ENCODE measurements around the gene SOAT2. TPM values are rescaled to one million over a fixed set of nuclear protein-coding genes. Genes with fewer than 3 reads are reported as not detected.

The SOAT2 gene
- total RNA-seq, 1 donor from 2014 or later = not detected

- Histone ChIP-seq H3K4me3 (ENCODE audit: low read depth, low read length) (no peak overlapping the region), H3K27me3 (ENCODE audit: control insufficient read depth, insufficient read depth, low read length) (no peaks in the 10 kb centered on the region), H3K36me3 (ENCODE audit: control insufficient read depth, insufficient read depth, low read length) (peaks cover 25% of the 10 kb centered on the region)
- FAIRE-seq (no peak), DNase-seq (ENCODE audit: low read depth) (no peak)
- TF ChIP-seq, protein P1, sequence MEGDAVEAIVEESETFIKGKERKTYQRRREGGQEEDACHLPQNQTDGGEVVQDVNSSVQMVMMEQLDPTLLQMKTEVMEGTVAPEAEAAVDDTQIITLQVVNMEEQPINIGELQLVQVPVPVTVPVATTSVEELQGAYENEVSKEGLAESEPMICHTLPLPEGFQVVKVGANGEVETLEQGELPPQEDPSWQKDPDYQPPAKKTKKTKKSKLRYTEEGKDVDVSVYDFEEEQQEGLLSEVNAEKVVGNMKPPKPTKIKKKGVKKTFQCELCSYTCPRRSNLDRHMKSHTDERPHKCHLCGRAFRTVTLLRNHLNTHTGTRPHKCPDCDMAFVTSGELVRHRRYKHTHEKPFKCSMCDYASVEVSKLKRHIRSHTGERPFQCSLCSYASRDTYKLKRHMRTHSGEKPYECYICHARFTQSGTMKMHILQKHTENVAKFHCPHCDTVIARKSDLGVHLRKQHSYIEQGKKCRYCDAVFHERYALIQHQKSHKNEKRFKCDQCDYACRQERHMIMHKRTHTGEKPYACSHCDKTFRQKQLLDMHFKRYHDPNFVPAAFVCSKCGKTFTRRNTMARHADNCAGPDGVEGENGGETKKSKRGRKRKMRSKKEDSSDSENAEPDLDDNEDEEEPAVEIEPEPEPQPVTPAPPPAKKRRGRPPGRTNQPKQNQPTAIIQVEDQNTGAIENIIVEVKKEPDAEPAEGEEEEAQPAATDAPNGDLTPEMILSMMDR (IDR thresholded peaks at IDR 0.05; ENCODE audit: insufficient read depth, low read length, severe bottlenecking) = peak; percentile 14
Measured at GRCh38 chr12:53071591-53072551, 31.4 kb upstream of the SOAT2 start.

- TF ChIP-seq, protein P1 (IDR thresholded peaks at IDR 0.05; ENCODE audit: insufficient read depth, low read length, severe bottlenecking) = no peak
- FAIRE-seq (peak; percentile 87), DNase-seq (ENCODE audit: low read depth) (no peak)
- H3K27me3 ChIP-seq (ENCODE audit: control insufficient read depth, insufficient read depth, low read length) = no peaks in the 10 kb centered on the region
- no peak overlapping the region for H3K4me3 ChIP-seq (ENCODE audit: low read depth, low read length)
- H3K36me3 ChIP-seq (ENCODE audit: control insufficient read depth, insufficient read depth, low read length) = peaks cover 23% of the 10 kb centered on the region
Measured at GRCh38 chr12:53073881-53074280, 29.4 kb upstream of the SOAT2 start.

DNA sequence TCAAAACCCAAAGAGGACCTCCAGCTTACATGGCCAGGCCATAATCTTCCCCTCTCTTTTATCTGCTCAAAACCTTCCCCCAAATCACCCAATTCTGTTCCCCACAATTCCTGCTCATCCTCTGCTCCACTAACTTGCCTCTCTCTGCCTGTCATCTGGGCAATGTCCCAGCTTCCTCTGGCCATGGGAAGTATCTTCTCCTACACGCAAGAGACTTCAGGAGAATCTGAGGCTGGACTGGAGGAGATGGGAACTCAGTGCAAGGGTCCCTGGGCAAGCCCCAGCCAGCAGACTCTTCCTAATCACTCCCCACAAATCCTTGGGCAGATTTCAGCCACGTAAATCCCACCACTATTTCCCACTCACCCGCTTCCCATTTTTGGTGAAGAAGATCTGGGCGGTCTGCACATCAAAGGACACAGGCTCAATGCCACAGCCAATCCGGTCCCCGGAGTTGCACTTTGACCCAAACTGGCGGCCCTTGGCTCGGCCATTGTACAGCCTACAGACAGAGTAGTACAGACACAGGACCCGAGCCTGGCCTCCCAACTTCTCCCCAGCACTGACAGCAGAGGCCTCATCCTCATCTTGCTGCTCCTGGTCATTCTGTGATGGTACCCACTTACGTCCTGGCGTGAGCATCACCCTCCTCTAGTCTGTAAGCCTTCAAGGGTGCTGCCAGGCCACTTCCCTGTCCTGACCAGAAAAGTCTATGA is 28.8 kb upstream of the SOAT2 start:
- Histone ChIP-seq H3K36me3 (ENCODE audit: control insufficient read depth, insufficient read depth, low read length) (peaks cover 23% of the 10 kb centered on the region), H3K4me3 (ENCODE audit: low read depth, low read length) (no peak overlapping the region), H3K27me3 (ENCODE audit: control insufficient read depth, insufficient read depth, low read length) (no peaks in the 10 kb centered on the region)
- no peak for DNase-seq (ENCODE audit: low read depth)
- TF ChIP-seq, protein P1 (IDR thresholded peaks at IDR 0.05; ENCODE audit: insufficient read depth, low read length, severe bottlenecking) = no peak
- FAIRE-seq = no peak

GRCh38 chr12:53074999-53075370 is 28.3 kb upstream of the SOAT2 start:
- peaks cover 23% of the 10 kb centered on the region for H3K36me3 ChIP-seq (ENCODE audit: control insufficient read depth, insufficient read depth, low read length)
- TF ChIP-seq, protein P1 (IDR thresholded peaks at IDR 0.05; ENCODE audit: insufficient read depth, low read length, severe bottlenecking) = no peak
- DNase-seq (ENCODE audit: low read depth) (no peak), FAIRE-seq (no peak)
- no peaks in the 10 kb centered on the region for H3K27me3 ChIP-seq (ENCODE audit: control insufficient read depth, insufficient read depth, low read length)
- no peak overlapping the region for H3K4me3 ChIP-seq (ENCODE audit: low read depth, low read length)

DNA sequence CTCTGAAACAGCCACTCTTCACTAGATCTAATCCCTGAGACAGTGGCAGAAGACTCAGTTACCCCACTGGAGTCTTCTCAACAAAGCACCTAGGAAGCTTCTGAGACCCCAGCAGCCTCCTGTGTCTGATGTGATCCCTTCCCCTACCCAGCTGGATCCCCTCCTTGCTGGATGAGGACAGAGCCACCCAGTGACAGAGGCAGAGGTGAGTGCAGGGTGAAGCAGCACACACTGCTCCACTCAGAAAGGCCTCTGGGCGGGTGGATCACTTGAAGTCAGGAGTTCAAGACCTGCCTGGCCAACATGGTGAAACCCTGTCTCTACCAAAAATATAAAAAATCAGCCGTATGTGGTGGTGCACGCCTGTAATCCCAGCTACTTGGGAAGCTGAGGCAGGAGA is 26.8 kb upstream of the SOAT2 start:
- Histone ChIP-seq H3K36me3 (ENCODE audit: control insufficient read depth, insufficient read depth, low read length) (peaks cover 21% of the 10 kb centered on the region), H3K4me3 (ENCODE audit: low read depth, low read length) (no peak overlapping the region), H3K27me3 (ENCODE audit: control insufficient read depth, insufficient read depth, low read length) (no peaks in the 10 kb centered on the region)
- FAIRE-seq (no peak), DNase-seq (ENCODE audit: low read depth) (no peak)
- TF ChIP-seq, protein P1 (IDR thresholded peaks at IDR 0.05; ENCODE audit: insufficient read depth, low read length, severe bottlenecking) = no peak
